GM10847 (cell line): Measurements from ENCODE around the gene PTPN1.

ENCODE experiments used
- POLR2A ChIP-seq: IDR thresholded peaks from 2 replicates; pipeline ENCODE4 v1.6.1; 2011; ENCODE audit not compliant: insufficient read length; ENCODE audit errors: extremely low read depth

PTPN1 gene

DNA sequence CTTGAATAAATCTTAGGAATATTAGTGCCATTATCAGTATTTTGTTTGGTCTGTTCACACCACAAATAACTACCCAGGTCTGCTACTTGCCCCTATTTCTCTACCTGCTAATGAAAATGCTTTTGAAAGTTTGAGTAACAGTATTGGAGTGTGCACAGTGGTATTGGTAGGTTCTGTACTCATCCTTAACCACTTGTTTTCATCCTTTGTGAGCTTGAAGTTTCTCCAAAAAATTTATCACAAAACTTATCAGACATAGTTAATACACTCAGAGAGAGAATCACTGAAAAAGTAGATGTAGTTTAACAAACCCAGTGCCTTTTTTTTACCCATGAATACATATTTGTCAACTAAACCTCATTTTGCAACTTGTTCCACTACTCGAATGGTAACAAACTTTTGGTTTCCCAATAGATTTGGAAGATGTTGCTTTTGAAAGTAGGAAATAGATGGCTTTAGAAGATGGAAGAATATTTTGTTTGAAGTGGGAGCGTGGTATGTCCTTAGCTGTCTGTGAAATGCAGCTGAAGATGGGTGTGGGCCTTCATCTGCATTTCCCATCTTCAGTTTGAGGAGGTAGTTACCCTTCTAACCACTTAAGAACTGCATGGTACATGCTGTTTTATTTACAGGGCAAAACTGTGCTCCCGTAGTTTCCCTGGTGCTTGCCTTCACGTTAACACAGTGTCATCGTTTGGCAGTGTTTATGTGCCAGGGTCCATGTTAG lies 9.0 kb downstream of the PTPN1 start:
- TF ChIP-seq POLR2A, result no peak

DNA sequence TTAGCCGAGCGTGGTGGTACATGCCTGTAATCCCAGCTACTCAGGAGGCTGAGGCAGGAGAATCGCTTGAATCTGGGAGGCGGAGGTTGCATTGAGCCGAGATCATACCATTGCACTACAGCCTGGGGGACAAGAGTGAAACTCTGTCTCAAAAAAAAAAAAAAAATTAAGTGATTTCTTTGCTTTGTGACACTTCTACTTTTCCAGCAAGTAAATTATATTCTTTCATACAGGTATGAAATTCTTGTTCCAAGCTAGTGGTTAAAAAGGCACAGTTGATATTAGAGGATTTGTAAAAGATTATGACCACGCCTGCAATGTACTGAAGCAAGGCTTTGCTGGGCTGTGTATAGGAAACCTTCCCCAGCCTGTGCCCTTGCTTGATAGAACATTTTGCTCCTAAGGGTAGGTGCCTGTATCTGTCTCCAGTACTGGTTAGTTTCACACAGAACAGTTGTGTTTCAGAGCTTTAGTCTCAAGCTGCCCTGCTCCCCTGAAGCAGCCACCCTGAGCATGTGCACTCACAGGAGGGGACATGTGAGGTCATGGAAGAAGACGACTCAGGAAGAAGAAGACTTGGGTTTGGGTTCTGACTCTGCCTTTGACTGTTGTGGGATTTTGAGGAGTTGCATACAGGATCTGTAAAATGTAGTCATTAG lies 10.2 kb downstream of the PTPN1 start:
- TF ChIP-seq POLR2A, result no peak

DNA sequence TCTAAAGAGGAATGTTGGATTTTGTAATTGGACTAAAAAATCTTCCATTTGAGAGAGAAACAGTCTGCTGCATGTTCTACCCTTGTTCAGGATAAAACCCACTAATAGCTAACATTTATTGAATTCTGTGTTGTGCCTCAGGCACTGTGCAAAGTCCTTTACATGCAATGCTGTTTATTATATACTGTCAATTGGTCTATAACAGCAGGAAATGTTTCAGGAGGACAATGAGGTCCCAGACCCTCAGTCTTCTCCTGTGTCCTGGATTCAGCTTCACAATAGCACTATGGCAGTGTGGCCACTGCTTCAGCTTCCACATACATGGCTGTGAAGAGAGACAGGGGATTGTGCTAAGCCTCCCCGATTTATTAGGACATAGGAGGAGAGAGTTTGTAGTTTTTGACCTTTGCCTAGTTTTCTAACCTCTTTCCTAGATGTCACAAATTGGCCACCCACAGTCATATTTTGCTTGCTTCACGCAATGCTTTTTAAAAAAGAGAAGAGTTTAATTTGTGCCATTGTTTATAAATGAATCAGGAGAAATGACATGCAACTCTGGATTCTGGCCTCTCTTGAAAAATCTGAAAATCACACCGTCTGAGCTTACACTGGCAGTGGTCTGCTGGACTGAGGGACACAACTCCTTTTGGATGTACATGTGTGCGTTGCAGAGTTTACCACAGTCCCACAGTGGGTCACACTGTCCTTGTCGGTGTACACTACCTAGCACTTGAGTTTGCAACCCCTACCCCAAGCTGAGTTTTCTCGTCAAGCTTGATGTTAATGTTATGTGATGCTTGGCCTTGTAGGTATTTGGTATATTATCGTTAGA lies 11.3 kb downstream of the PTPN1 start:
- no peak for TF ChIP-seq POLR2A

DNA sequence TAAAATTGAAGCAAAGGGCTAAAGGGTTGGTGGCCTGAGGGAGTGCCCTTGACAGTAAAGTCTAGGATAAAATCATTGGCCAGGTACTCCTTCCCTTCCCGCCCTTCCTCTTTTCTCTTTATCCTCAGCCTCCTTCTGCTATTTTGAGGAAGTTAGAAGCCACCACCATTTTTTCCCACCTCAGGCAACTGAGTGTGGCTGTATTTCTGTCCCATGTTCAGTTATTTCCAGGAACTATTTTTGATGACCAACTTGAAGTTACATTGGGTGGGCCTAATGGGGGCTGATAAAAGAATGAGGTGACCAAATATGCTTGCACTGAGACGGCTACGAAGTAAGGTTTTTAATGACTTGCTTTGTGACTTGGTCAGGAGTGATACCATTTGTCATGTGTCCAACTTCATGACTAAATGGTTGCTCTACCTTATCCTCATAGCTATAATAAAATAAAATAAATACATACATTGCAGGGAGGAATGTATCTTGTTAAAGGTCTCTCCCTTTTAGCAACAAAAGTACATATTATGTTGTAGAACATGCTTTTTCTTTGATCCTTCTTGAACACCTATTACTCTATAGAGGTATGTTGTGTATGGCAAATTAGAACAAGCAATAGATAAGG lies 12.0 kb downstream of the PTPN1 start:
- no peak for TF ChIP-seq POLR2A

DNA sequence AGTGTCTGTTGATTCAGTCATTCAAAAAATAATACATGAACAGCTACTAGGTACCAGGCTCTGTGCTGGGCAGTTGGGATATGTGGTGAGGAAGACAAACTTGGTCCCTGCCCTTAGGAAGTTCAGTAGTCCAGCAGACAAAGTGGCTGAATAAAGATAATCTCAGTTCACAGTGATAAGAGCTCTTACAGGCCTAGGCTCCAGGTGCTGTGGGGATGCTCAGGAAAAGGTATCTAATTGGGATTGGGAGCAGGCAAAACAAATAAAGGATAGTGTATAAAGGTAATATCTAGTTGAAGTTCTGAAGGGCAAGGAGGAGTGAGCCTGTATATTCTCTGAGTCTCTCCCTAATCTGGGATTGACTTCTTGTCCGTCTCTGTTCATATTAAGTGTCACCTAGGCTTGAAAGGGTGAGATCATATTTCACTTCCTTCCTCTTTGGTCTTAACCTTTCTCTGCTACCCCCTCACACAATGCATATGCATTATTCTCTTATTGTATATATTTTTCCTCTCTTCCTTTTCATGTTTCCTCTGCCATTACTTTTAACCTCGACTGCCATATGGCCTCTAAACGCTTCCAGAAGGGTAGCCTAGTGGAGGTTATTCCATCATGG lies 13.5 kb downstream of the PTPN1 start:
- no peak for TF ChIP-seq POLR2A

DNA sequence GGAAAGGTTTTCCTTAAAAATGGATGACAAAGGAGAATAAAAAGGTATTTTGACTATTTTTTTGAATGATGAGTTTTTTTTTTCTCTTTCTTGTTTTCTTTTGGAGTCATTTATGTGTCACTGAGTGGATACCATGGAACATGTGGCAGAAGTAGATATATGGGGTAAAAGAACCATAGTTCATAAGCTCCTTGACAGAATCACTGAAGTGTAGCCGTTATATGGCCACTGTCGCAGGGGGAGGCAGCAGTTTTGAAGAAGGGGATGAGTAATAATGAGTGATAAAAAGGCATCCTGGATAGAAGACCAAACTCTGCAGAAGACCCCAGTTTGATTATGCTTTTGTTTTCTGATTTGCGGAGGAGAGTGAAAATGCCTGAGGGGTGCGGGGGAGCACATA lies 15.5 kb downstream of the PTPN1 start:
- TF ChIP-seq POLR2A, result no peak

DNA sequence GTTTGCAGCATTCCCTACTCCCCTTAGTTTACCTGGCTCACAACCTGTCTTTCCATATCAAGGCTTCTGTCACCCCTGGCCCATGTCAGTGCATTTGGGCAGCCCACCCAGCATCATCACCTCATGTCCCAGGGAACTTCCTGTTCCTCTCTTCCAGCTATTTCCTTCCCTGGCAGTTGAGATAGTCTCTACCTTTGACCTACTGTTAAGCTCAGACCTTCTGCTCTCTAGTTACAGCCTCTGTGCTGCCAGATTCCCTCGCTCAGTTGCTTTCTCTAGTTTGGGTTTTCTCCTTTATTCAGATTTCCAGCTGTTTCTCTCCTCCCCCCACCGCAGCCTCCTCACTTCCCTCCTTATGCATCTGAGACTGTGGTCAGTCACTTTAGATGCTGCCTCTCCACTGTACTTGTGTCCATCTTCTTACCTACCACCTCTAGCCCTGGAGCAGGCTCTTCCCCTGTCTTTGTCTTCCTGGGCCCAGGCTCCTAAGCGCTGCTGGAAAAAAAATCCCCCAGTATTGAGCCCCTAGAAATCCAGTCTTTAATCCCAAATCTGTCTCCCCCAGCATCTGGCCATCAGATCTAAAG lies 16.3 kb downstream of the PTPN1 start:
- no peak for TF ChIP-seq POLR2A

DNA sequence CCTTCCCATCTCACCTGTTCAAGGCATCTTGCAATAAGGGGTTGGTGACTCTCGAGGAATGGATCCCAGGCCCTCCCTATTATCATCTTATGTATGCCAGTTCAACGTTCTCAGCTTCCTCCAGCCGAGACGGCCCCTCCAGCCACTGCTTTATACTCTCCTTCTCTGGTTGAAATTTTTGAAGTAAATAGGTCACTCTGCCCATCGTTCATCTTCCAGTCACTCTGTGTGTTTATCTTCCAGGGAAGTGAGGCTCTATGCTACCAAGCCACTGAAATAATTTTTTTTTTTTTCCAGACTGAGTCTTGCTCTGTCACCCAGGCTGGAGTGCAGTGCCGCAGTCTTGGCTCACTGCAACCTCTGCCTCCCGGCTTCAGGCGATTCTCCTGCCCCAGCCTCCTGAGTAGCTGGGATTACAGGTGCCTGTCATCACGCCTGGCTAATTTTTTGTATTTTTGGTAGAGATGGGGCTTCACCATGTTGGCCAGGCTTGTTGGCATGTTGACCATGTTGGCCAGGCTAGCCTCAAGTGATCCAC lies 17.0 kb downstream of the PTPN1 start:
- no peak for TF ChIP-seq POLR2A

DNA sequence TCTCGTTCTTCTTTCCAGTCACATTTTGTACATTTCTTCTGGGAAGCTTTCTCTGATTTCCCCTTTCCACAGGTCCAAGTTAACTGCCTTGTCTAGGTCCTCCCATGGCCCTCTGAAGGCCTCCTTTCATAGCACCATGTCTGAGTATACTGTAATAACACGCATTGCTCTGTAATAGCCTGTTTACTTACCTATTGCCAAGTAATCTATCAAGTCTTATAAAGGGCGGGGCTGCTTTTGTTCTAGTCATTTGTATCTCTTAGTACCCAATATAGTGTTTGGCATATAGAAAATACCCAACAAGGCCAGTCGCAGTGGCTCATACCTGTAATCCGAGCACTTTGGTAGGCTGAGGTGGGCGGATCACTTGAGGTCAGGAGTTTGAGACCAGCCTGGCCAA lies 17.9 kb downstream of the PTPN1 start:
- TF ChIP-seq POLR2A, result no peak

DNA sequence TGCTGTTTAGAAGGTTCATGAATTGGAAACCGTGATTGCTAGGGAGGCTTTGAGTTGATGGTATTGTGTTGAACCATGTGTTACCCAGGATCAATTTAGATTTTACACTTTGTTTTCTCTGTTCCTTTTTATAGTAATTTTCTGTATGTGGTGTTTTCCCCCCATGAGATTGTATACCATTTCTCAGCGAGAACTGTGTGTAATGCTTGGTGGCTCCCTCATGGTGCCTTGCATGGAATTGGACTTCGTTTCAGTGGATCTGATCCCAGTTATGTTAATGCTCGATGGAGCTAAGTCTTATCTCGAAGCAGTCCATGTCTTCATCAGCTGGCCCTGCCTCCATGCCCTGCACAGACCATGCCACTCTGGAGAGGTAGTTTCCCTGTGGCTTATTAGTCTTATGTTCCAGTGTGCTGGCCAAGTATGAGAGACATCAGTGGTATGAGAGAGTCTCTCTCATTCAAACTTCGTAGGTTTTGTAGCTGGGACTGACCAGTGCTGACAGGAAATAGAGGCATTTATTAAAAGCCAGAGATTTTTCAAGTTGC lies 18.7 kb downstream of the PTPN1 start:
- no peak for TF ChIP-seq POLR2A

DNA sequence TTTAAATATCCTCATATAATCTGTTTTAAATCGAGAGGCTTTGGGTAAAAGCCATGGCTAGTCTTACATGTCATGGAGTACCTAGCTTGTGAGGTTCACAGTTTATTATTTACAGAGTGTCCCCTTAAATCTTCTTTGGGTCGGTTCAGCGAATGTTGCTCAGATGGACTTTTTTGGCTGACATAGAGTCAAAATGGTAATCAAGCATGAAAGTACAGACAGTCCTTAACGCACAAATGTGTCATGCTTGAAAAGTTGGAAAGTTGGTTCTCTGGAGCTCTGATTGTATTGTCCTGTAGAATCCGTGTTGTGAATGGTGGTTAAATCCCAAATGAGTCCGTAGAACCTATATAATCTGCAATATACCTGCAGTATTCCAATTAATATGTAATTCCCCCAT lies 22.0 kb downstream of the PTPN1 start:
- no peak for TF ChIP-seq POLR2A

DNA sequence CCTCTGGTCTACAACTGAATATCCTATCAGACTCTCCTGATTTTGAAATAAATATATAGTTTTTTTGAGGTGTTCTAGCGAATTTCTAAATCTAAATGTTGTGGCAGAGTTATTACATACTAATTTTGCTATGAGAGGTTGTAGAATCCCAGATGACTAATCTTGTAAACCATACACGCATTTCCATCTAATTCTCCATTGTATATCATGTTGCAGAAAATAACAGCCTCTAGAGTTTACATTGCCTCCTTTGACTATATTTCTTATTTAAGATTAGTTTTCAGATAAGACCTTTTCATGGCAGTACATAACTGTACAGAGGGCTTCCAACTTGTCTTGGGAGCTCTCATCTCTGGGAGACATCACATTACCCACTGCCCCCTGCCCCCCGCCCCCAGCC lies 22.9 kb downstream of the PTPN1 start:
- no peak for TF ChIP-seq POLR2A

DNA sequence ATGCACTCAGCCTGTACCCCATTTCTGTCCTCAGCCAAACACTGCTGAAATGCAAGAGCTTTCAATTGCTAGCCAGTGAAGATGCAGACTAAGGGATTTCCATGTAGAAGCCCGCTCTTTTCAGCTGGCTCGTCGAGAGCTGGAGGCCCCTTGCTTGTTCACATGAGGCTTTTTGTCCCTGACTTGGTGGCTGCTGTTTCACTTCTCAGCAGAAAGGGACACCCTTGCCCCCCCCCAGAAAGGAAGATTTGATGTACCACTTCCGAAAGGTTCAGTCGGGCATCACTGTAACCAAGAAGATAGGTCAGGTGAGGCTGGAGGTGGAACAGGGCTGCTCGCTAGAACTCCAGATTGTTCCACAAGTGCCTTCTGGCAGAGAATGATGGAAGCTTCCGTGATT lies 23.3 kb downstream of the PTPN1 start:
- no peak for TF ChIP-seq POLR2A

DNA sequence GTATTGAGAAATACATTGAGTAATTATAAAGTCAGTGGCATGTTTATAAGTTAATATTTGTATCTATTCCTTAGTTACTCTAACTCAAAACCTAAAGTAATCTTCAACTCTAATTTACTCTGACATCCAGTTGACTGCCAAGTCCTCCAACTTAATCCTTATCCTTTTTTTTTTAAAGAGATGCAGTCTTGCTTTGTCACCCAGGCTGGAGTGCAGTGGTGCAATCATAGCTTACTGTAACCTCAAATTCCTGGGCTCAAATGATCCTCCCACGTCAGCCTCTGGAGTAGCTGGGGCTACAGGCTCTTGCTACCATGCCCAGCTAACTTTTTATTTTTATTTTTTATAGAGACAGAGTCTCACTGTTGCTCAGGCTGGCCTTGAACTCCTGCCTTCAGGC lies 24.4 kb downstream of the PTPN1 start:
- TF ChIP-seq POLR2A, result no peak
